22Rv1 (cell line): ENCODE data around the gene GTPBP1.

ENCODE experiments used
- CTCF ChIP-seq: fragments of 450-650 bp; IDR thresholded peaks from 2 replicates; pipeline ENCODE4 v1.5.1; 2017; ENCODE audit warnings: mild to moderate bottlenecking
- ZFX ChIP-seq: fragments of 450-650 bp; IDR thresholded peaks from 2 replicates; pipeline ENCODE4 v1.6.1; 2017; ENCODE audit warnings: antibody characterized with exemption, borderline replicate concordance

DNA sequence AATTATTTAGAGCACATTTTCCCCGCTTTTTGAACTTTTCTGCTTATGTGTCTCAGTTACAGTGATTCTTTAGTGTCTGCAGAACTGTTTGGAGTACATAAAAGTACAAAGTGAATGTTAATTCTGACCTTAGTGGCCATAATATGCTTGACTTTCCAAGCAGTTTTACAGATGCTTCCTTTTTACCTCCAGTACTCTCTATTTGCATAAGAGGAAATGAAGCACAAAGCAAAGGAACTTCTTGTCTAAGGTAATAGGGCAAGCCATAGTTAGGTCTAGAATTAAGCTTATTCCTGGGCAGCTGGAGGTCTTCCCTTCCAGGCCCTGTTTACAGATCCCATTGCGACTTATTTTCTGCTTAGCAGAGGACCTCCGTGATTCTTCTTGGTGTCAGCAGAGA is 3.6 kb downstream of the GTPBP1 start:
- TF ChIP-seq CTCF (no peak), ZFX (no peak)
